GM12865 (cell line): Measurements from ENCODE around the gene NAGK.

Experiments
- DNase-seq: peaks from one replicate; pipeline ENCODE4 v3.0.0; 2010; ENCODE audit warnings: low read depth
- H3K4me3 ChIP-seq: 2 replicates; pipeline ENCODE4 v1.5.1; 2011; ENCODE audit warnings: mild to moderate bottlenecking, low read depth, low read length, control low read depth
- CTCF ChIP-seq: IDR thresholded peaks from 2 replicates; pipeline ENCODE4 v1.5.1; 2011; ENCODE audit warnings: low read length, control low read depth, low read depth, inconsistent platforms; ENCODE audit not compliant: insufficient read depth; ENCODE audit errors: missing control alignments

Gene NAGK

DNA sequence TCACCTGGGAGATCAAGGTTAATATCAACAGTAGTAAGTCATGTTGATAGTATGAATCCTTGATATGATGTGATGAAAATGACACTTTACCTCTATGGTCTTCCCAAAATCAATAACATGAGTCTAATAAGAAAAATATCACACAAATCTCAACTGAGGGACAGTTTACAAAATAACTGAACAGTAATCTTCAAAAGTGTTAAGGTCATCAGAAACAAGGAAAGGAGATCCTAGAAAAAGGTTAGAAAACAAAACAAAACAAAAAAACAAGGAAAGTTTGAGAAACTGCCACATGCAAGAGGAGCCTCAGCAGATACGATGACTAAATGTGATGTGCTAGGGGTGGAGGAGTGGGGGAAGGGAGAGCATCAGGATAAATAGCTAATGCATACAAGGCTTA is 45.4 kb downstream of the NAGK start:
- no peak for TF ChIP-seq CTCF
- DNase-seq, result no peak

GRCh38 chr2:71117063-71117462 is 48.6 kb downstream of the NAGK start:
- no peak overlapping the region for H3K4me3 ChIP-seq
- DNase-seq, result no peak
- TF ChIP-seq CTCF, result no peak

More for the DNA sequence above, 45.4 kb downstream of the NAGK start:
- no peak overlapping the region for H3K4me3 ChIP-seq

DNA sequence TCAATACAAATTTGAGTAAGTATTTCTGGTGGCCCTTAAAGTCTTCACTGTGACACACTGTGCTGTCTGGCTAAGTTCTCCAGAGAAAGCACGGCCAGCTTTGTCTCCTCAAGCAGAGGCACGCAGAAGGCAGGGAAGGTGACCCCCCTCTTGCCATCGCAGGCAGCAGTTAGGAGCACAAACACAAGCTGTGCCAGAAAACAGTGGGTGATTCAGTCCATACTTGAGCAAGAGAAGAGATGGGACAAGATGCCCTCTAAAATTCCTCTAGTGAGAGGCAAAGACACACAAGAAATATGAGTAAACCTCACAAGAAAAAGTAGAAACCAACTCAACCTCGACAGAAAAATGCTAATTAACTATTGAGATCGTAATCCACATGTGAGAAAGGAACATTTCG is 51.7 kb downstream of the NAGK start:
- no peak for TF ChIP-seq CTCF
- DNase-seq, result no peak
- no peak overlapping the region for H3K4me3 ChIP-seq

GRCh38 chr2:71121479-71121878 is 53.0 kb downstream of the NAGK start:
- TF ChIP-seq CTCF, result no peak
- H3K4me3 ChIP-seq, result no peak overlapping the region
- DNase-seq, result no peak

- DNase-seq, result no peak
- TF ChIP-seq CTCF, result no peak
- no peak overlapping the region for H3K4me3 ChIP-seq
These were observed 54.2 kb downstream of the NAGK start for GRCh38 chr2:71122387-71123298.

GRCh38 chr2:71125506-71126294 is 57.3 kb downstream of the NAGK start:
- no peak overlapping the region for H3K4me3 ChIP-seq
- DNase-seq, result no peak
- TF ChIP-seq CTCF, result no peak

GRCh38 chr2:71126957-71127356 is 58.5 kb downstream of the NAGK start:
- no peak overlapping the region for H3K4me3 ChIP-seq
- DNase-seq, result no peak
- TF ChIP-seq CTCF, result no peak
